Effector memory CD8-positive, alpha-beta T cell (primary cell): ENCODE measurements around the gene STAB1.
A peak's percentile ranks its signal among the peaks of the same experiment; 100 is the strongest.

Experiments used
- ATAC-seq: fragments of 150-1000 bp; cut with Tn5 transposase; replicated peaks from 2 replicates; pipeline ENCODE4 v1.10.0; 2021; ENCODE audit warnings: mild to moderate bottlenecking, moderate library complexity
- DNase-seq, 3 experiments: peaks; one replicate each; pipeline ENCODE4 v3.0.0; 2021
- H3K27ac Mint-ChIP-seq, 2 donors: one replicate each; pipeline ENCODE4 v1.8.0; 2022; ENCODE audit warnings: mild to moderate bottlenecking in 2 of 2, mixed read lengths in 2 of 2, moderate library complexity in 2 of 2
- H3K27me3 Mint-ChIP-seq, 2 donors: one replicate each; pipeline ENCODE4 v1.8.0; 2022; ENCODE audit warnings: mixed read lengths in 2 of 2
- H3K36me3 Mint-ChIP-seq: one replicate; pipeline ENCODE4 v1.8.0; 2022; ENCODE audit warnings: mild to moderate bottlenecking, moderate library complexity, mixed read lengths; ENCODE audit not compliant: insufficient read depth
- H3K4me1 Mint-ChIP-seq, 2 donors: one replicate each; pipeline ENCODE4 v1.8.0; 2022; ENCODE audit warnings: low read depth in 2 of 2, mixed read lengths in 2 of 2
- H3K4me3 Mint-ChIP-seq, 2 donors: one replicate each; pipeline ENCODE4 v1.8.0; 2022; ENCODE audit warnings: mild to moderate bottlenecking in 2 of 2, mixed read lengths in 2 of 2, moderate library complexity in 2 of 2
- H3K9me3 Mint-ChIP-seq, 2 donors: one replicate each; pipeline ENCODE4 v1.8.0; 2022; ENCODE audit warnings: mixed read lengths in 2 of 2

Gene STAB1

DNA sequence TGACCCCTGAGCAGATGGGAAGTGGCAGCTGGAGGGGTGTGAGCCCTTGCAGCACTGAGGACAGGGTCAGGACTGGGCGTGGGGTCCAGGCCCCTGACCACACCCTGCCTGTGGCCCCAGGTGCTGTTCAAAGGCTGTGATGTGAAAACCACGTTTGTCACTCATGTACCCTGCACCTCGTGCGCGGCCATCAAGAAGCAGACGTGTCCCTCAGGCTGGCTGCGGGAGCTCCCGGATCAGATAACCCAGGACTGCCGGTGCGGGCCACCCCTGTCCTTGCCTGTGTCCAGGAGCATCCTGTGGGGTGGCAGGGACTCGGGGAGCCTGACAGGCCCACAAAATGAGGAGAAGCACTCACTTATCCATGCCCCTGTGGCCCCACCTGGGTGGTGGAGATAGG is 5.9 kb downstream of the STAB1 start:
- Mint-ChIP-seq H3K4me1 (no peaks in the 10 kb centered on the region), H3K36me3 (no peaks in the 10 kb centered on the region)

DNA sequence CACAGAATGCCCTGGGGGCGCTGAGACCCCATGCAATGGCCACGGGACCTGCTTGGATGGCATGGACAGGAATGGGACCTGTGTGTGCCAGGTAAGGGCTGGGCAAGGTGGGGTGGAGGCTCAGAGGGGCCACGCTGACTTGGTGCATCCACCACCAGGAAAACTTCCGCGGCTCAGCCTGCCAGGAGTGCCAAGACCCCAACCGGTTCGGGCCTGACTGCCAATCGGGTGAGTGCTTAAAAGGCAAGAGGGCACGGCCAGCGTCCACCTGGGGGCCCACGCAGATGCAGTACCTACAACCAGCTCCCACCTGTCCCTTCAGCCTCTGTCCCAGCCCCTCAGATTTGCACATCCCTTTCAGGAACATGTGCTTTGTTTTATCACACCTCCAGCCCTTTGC is 6.9 kb downstream of the STAB1 start:
- Mint-ChIP-seq H3K9me3 (no peaks in the 10 kb centered on the region), H3K4me1 (no peaks in the 10 kb centered on the region), H3K36me3 (no peaks in the 10 kb centered on the region), H3K4me3 (no peak overlapping the region), H3K27me3 (peaks cover 0 to 6% of the 10 kb centered on the region in 2 donors), H3K27ac (no peak overlapping the region)
- no peak for ATAC-seq
- no peak for DNase-seq

More for the DNA sequence above, 5.9 kb downstream of the STAB1 start:
- Mint-ChIP-seq H3K27me3 (peaks cover 0 to 4% of the 10 kb centered on the region in 2 donors), H3K9me3 (no peaks in the 10 kb centered on the region), H3K4me3 (no peak overlapping the region), H3K27ac (no peak overlapping the region)
- ATAC-seq (no peak), DNase-seq (no peak)

DNA sequence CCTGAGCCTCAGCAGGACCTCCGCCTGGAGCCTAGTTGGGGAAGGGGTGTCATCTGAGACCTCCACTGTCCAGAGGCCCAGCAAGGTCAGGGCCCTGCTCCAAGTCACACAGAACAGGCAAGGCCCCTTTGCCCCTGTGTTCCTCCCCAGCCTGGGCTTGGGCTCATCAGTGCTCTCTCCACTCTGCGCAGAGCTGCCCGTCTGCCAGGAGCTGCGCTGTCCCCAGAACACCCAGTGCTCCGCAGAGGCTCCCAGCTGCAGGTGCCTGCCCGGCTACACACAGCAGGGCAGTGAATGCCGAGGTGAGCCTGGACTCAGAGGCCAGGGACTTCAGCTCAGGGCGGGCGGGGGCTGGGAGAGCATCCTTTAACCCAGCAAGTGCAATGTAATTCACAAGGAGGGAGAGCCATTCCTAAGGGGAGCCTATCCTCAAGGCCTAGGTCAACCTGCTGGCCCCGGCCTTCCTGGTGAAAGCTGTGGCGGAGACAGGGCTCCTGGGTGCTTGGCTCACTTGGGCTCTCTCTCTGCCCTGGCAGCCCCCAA is 7.7 kb downstream of the STAB1 start:
- no peaks in the 10 kb centered on the region for H3K36me3 Mint-ChIP-seq
- no peaks in the 10 kb centered on the region for H3K4me1 Mint-ChIP-seq
- H3K27me3 Mint-ChIP-seq: peaks cover 0 to 6% of the 10 kb centered on the region in 2 donors
- no peak overlapping the region for H3K27ac Mint-ChIP-seq
- no peak for ATAC-seq
- no peaks in the 10 kb centered on the region for H3K9me3 Mint-ChIP-seq
- DNase-seq: no peak
- H3K4me3 Mint-ChIP-seq: no peak overlapping the region

GRCh38 chr3:52503788-52504424 is 8.8 kb downstream of the STAB1 start:
- Mint-ChIP-seq H3K4me3 (no peak overlapping the region), H3K27ac (no peak overlapping the region), H3K9me3 (no peaks in the 10 kb centered on the region), H3K36me3 (no peaks in the 10 kb centered on the region), H3K27me3 (peaks cover 0 to 6% of the 10 kb centered on the region in 2 donors), H3K4me1 (no peaks in the 10 kb centered on the region)
- no peak for ATAC-seq
- no peak for DNase-seq

DNA sequence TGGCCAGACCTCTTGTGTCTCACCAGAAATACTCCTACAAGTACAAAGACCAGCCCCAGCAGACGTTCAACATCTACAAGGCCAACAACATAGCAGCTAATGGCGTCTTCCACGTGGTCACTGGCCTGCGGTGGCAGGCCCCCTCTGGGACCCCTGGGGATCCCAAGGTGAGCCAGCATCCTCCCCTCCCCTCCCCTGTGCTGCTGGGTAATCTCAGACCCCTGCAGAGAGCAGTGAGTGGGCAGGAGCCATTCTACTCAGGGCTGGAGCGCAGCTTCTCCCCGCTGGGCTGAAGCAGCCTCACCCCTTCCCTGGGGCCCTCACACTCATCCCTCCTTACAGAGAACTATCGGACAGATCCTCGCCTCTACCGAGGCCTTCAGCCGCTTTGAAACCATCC is 9.8 kb downstream of the STAB1 start:
- no peaks in the 10 kb centered on the region for H3K36me3 Mint-ChIP-seq
- no peak overlapping the region for H3K4me3 Mint-ChIP-seq
- DNase-seq (no peak), ATAC-seq (no peak)
- no peak overlapping the region for H3K27ac Mint-ChIP-seq
- no peaks in the 10 kb centered on the region for H3K4me1 Mint-ChIP-seq
- H3K9me3 Mint-ChIP-seq: no peaks in the 10 kb centered on the region
- H3K27me3 Mint-ChIP-seq: peaks cover 0 to 6% of the 10 kb centered on the region in 2 donors

- Mint-ChIP-seq H3K27me3 (peaks cover 0 to 6% of the 10 kb centered on the region in 2 donors), H3K4me3 (no peak overlapping the region), H3K36me3 (no peaks in the 10 kb centered on the region), H3K9me3 (no peaks in the 10 kb centered on the region), H3K4me1 (no peaks in the 10 kb centered on the region), H3K27ac (no peak overlapping the region)
- DNase-seq (no peak), ATAC-seq (no peak)
Observed at GRCh38 chr3:52506266-52506966, 11.3 kb downstream of the STAB1 start.

GRCh38 chr3:52507359-52507758 is 12.2 kb downstream of the STAB1 start:
- Mint-ChIP-seq H3K36me3 (no peaks in the 10 kb centered on the region), H3K4me1 (no peaks in the 10 kb centered on the region), H3K27ac (peak overlapping the region in 1 of 2 donors; percentile 44), H3K4me3 (no peak overlapping the region), H3K9me3 (no peaks in the 10 kb centered on the region), H3K27me3 (peaks cover 0 to 6% of the 10 kb centered on the region in 2 donors)
- DNase-seq (no peak), ATAC-seq (no peak)

DNA sequence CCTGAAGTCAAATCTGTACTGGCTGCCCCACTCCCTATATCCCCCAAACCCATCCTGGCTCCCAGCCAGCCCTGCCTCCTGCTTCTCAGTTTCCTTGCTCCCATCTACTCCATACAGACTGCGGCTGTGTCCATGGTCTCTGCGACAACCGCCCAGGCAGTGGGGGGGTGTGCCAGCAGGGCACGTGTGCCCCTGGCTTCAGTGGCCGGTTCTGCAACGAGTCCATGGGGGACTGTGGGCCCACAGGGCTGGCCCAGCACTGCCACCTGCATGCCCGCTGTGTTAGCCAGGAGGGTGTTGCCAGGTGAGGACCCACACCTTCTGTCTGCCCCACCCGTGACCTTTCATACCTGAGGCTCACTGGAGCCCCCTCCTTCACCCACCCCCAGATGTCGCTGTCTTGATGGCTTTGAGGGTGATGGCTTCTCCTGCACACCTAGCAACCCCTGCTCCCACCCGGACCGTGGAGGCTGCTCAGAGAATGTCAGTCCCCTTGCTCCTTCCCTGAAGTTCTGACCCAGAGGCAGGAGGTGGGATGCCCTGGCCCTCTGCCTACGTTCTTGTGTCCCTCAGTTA is 14.7 kb downstream of the STAB1 start:
- no peak for ATAC-seq
- Mint-ChIP-seq H3K9me3 (no peaks in the 10 kb centered on the region), H3K27ac (no peak overlapping the region), H3K27me3 (peaks cover 0 to 6% of the 10 kb centered on the region in 2 donors), H3K4me3 (no peak overlapping the region), H3K36me3 (no peaks in the 10 kb centered on the region), H3K4me1 (peaks cover 0 to 2% of the 10 kb centered on the region in 2 donors)
- DNase-seq: no peak

GRCh38 chr3:52511509-52511908 is 16.4 kb downstream of the STAB1 start:
- H3K4me3 Mint-ChIP-seq: no peak overlapping the region
- H3K27ac Mint-ChIP-seq: no peak overlapping the region
- no peaks in the 10 kb centered on the region for H3K36me3 Mint-ChIP-seq
- DNase-seq (no peak), ATAC-seq (no peak)
- H3K9me3 Mint-ChIP-seq: no peaks in the 10 kb centered on the region
- no peaks in the 10 kb centered on the region for H3K27me3 Mint-ChIP-seq
- peaks cover 0 to 2% of the 10 kb centered on the region in 2 donors for H3K4me1 Mint-ChIP-seq

GRCh38 chr3:52512105-52512504 is 17.0 kb downstream of the STAB1 start:
- DNase-seq (no peak), ATAC-seq (no peak)
- H3K36me3 Mint-ChIP-seq: no peaks in the 10 kb centered on the region
- H3K4me1 Mint-ChIP-seq: peaks cover 0 to 2% of the 10 kb centered on the region in 2 donors
- H3K27ac Mint-ChIP-seq: no peak overlapping the region
- no peaks in the 10 kb centered on the region for H3K27me3 Mint-ChIP-seq
- no peaks in the 10 kb centered on the region for H3K9me3 Mint-ChIP-seq
- no peak overlapping the region for H3K4me3 Mint-ChIP-seq

DNA sequence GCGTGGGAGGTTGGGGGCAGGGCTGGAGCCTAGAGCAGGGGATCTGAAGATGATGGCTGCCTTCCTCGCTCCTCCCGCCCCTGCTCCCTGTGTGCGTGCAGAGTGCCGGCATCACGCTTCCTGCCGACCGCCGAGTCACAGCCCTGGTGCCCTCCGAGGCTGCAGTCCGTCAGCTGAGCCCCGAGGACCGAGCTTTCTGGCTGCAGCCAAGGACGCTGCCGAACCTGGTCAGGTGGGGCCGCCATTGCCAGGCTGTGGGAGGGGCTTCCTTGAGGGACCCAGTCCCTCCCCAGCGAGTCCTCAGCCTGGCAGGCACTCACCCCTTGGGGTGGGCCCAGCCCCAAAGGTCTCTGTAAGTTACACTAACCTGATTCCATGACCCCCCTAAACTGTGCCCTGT is 17.6 kb downstream of the STAB1 start:
- Mint-ChIP-seq H3K27me3 (no peaks in the 10 kb centered on the region), H3K36me3 (no peaks in the 10 kb centered on the region), H3K9me3 (no peaks in the 10 kb centered on the region), H3K4me1 (peaks cover 0 to 2% of the 10 kb centered on the region in 2 donors), H3K27ac (no peak overlapping the region), H3K4me3 (no peak overlapping the region)
- DNase-seq: no peak
- ATAC-seq: no peak

GRCh38 chr3:52513281-52513680 is 18.1 kb downstream of the STAB1 start:
- ATAC-seq (no peak), DNase-seq (no peak)
- Mint-ChIP-seq H3K4me3 (no peak overlapping the region), H3K4me1 (peaks cover 0 to 2% of the 10 kb centered on the region in 2 donors), H3K36me3 (no peaks in the 10 kb centered on the region), H3K27me3 (no peaks in the 10 kb centered on the region), H3K9me3 (no peaks in the 10 kb centered on the region), H3K27ac (no peak overlapping the region)

DNA sequence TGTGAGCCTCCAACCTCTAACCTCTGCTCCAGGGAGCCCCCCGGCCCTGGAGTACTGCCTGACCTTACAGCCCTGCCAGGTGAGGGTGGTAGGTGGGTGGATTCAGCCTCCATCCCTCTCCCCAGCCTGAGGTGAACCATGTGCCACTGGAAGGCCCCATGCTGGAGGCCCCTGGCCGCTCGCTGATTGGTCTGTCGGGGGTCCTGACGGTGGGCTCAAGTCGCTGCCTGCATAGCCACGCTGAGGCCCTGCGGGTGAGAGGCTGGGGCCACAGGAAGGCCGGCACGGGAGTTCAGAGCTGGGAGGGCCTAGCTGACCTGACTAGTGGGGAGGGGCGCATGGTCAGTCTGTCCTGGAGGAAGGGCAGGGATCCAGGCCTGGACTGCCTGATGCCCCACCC is 19.4 kb downstream of the STAB1 start:
- Mint-ChIP-seq H3K36me3 (no peaks in the 10 kb centered on the region), H3K4me3 (no peak overlapping the region), H3K4me1 (peaks cover 0 to 2% of the 10 kb centered on the region in 2 donors), H3K27me3 (no peaks in the 10 kb centered on the region), H3K9me3 (no peaks in the 10 kb centered on the region), H3K27ac (no peak overlapping the region)
- ATAC-seq (no peak), DNase-seq (no peak)

DNA sequence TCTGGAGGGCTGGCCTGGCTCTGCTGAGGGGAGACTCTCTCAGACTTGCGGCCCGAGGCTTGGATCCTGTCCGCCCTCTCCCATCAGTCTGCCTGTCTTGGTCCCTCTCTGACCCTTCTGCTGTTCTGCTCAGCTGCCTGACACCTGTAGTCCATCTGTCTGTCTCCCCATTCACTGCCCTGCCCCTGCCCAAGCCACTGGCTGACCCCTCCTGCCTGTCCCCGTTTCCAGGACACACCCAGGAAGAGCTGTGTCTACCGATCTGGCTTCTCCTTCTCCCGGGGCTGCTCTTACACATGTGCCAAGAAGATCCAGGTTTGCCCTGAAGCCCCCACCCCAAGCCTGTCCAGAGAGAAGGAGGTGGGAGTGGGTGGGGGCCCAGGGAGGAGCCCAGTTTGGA is 20.1 kb downstream of the STAB1 start:
- no peaks in the 10 kb centered on the region for H3K9me3 Mint-ChIP-seq
- ATAC-seq: no peak
- H3K4me1 Mint-ChIP-seq: peaks cover 0 to 2% of the 10 kb centered on the region in 2 donors
- no peaks in the 10 kb centered on the region for H3K27me3 Mint-ChIP-seq
- H3K27ac Mint-ChIP-seq: no peak overlapping the region
- H3K4me3 Mint-ChIP-seq: no peak overlapping the region
- DNase-seq: no peak
- no peaks in the 10 kb centered on the region for H3K36me3 Mint-ChIP-seq
